22Rv1 (cell line): ENCODE data around the gene DNMT3A.

Experiments used
- H3K27ac ChIP-seq: fragments of 450-650 bp; 2 replicates; pipeline ENCODE4 v1.5.1; 2017
- ZFX ChIP-seq: fragments of 450-650 bp; IDR thresholded peaks from 2 replicates; pipeline ENCODE4 v1.6.1; 2017; ENCODE audit warnings: antibody characterized with exemption, borderline replicate concordance
- TF ChIP-seq, protein P1 (sequence below): fragments of 450-650 bp; IDR thresholded peaks from 2 replicates; pipeline ENCODE4 v1.5.1; 2017; ENCODE audit warnings: mild to moderate bottlenecking

Gene DNMT3A

DNA sequence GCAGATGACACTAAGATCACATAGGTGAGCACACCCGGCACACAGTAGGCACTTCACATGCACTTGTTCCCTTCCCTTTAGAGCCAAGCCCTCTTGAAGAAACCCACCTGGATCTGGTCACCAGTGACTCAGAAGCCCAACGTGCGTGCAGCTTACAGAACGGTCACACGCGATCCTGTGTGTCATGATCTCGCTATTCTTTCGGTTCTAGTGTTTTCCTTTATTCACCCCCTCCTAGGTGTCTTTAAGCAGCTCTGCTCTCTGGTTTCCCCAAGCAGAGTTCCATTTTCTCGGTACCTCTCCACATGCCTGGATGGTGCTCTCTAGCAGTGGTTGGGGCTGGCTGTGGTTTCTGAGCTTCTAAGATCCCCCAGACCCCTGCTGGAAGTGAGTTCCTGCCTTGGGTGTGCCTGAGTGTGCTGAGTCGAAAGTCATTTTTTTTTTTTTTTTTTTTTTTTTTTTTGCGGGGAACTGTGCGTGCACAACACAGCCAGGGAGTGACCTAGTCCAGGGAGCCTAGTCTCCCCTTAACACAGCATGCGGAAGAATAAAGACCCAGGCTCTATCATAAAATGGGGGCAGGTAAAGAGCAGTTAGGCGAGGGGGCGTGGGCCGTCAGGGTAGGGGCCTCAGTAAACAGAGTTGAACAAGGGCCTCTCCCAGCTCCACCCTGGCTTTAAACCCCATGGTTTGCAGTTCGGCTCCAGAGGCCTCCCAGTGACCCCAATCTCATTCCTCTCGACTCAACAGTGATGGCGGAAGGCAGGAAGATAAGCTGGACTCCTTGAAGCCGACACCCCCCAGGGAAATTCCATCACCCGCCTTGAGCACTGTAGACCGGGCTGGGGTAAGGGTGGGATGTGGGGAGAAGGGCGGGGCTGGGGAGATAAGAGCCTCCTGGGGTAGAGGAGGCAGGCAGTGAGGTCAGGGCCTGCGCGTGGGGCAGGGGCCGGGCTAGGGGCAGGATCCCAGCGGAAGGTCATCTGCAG, 29.8 kb upstream of the DNMT3A start:
- TF ChIP-seq, protein P1, sequence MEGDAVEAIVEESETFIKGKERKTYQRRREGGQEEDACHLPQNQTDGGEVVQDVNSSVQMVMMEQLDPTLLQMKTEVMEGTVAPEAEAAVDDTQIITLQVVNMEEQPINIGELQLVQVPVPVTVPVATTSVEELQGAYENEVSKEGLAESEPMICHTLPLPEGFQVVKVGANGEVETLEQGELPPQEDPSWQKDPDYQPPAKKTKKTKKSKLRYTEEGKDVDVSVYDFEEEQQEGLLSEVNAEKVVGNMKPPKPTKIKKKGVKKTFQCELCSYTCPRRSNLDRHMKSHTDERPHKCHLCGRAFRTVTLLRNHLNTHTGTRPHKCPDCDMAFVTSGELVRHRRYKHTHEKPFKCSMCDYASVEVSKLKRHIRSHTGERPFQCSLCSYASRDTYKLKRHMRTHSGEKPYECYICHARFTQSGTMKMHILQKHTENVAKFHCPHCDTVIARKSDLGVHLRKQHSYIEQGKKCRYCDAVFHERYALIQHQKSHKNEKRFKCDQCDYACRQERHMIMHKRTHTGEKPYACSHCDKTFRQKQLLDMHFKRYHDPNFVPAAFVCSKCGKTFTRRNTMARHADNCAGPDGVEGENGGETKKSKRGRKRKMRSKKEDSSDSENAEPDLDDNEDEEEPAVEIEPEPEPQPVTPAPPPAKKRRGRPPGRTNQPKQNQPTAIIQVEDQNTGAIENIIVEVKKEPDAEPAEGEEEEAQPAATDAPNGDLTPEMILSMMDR, result no peak
- no peak for TF ChIP-seq ZFX
- H3K27ac ChIP-seq, result no peak overlapping the region

DNA sequence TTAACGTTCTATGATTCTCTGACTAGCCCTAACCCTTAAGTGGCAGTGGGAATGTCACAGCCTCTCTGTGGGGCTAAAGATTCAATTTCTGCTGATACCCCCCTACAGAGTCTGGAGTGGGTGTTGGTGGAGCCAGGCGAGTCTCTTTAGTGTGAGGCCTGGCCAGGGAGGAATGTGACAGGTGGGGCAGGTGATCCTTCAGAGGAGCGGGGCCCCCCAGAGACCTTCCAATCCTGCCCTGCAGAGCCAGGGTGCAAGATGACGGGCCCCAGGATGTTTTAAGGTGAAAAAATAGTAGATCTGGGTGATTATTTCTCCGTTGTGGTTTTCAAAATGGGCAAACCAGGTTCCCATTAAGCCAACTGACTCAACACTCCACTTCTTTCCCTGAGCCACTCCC, 28.2 kb upstream of the DNMT3A start:
- no peak overlapping the region for H3K27ac ChIP-seq

DNA sequence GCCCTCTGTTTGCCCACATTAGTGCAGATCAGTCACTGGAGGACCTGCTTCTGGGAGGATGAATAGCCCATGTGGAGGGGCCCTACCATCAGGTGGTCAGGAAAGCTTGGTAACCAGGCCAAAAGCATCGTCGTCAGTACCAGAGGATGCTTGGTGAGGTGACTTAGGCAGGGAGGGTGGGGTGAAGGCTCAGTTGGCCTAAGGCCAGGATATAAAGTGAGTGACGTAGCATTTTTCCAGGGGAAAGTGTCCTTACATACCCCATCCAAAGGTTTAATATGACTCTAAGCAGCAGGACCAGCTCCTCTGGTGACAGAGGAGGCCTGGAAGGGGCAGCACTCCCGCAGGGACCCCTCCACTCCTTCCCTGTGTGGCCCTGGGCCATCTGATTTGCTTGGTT, 27.7 kb upstream of the DNMT3A start:
- no peak for TF ChIP-seq ZFX
- TF ChIP-seq, protein P1, result no peak
- H3K27ac ChIP-seq, result no peak overlapping the region

More for the DNA sequence above, 28.2 kb upstream of the DNMT3A start:
- TF ChIP-seq, protein P1, result no peak
- TF ChIP-seq ZFX, result no peak

DNA sequence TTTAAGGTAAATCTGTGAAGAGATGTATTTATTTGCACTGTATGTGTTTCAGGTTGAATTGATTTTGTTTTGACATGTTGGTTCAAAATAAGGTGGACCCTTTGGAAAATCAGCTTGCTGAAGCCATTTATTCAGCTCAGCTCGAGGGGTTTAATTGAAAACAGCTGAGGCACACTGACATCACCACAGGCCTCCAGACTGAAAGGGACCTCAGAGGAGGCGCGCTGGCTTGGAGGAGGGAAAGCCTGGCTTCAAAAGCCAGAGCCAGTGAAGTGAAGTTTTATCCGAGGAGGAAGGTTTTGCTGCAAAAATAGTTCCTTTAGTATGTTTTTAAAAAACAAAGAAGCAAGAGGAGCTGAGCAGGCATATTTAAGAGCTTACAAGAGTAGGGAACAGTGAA, 26.9 kb upstream of the DNMT3A start:
- TF ChIP-seq, protein P1, result no peak
- TF ChIP-seq ZFX, result no peak
- no peak overlapping the region for H3K27ac ChIP-seq

DNA sequence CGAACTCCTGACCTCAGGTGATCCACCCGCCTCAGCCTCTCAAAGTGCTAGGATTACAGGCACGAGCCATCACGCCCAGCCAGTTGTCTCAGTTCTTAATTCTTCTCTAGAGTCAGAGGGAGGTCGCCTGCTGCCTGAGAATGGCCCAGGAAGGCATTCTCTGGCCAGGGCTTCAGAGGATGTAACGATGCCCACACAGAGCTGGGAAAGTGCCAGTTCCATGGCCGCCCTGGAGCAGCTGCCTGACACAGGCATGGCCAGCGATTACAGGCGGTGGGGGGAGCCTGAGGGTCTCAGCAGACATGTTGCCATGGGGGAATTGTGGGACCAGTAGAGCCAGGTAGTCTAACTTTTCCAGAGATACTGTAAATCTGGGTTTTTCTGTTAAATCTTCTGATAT, 25.6 kb upstream of the DNMT3A start:
- H3K27ac ChIP-seq, result no peak overlapping the region
- TF ChIP-seq ZFX, result no peak
- TF ChIP-seq, protein P1, result no peak

DNA sequence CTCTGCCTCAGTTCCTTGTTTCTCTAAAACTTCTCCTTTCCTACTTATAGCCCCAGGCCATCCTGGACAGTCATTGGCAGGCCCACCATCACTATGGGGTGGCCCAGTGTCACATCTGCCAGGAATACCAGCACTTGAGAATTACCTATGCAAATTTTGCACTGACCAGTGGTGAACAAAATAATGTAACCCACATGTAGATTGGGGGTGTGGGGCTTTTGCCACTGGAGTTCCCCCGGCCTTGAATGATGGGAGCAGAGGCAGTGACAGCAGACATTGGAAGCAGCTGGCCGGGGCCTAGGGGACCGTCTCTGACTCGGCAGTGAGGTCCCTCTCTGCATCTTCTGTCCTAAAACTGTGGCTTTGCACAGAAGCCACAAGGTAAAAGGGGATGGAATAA, 24.9 kb upstream of the DNMT3A start:
- TF ChIP-seq ZFX, result no peak
- TF ChIP-seq, protein P1, result no peak
- no peak overlapping the region for H3K27ac ChIP-seq

DNA sequence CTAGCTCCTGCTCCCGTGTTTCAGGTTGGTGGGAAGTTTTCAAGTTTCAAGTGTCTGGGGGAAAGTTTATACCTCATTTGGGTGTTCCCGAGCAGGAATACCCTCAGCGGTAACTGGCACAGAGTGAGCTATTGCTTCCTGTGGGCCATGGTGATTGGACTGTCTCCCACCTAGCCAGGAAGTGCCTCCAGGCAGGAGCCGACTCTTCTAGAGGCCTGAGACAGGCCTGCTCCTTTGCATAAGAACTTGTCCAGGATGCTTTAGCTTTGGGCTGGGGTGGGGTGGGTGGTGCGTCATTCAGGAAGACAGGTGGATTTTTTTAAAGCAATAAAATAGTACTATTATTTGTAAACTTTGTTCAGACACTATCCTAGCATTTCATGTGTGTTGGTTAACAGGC, 23.5 kb upstream of the DNMT3A start:
- TF ChIP-seq, protein P1, result no peak
- H3K27ac ChIP-seq, result no peak overlapping the region
